ENCODE measurements around the gene THAP11.
"Not testable (repeated sequence)": the region's sequence is repeated elsewhere in the genome, so short reads cannot be mapped to it uniquely, and the experiment has no call there.

The THAP11 gene

DNA sequence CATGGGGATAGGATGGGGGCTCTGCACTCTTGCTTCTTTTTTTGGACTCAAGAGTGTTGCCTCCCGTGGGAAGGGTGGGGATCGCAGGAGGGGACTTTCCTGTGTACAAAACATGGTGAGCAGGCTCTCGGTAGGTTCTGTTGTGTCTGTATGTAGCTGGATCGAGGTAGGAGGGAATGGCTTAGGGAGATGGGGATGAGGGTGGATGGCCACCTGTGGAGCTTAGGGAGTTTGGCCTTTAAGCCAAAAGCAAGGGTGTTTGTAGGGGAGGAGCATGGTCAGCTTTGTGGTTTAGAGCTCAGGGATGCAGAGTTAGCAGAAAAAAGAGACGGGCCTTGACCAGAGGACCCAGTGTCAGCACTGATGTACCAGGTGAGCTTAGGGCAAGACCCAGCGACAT is 19.8 kb downstream of the THAP11 start:
- DNase-seq (ENCODE audit: low read depth) = no peak
- TF ChIP-seq, protein P1, sequence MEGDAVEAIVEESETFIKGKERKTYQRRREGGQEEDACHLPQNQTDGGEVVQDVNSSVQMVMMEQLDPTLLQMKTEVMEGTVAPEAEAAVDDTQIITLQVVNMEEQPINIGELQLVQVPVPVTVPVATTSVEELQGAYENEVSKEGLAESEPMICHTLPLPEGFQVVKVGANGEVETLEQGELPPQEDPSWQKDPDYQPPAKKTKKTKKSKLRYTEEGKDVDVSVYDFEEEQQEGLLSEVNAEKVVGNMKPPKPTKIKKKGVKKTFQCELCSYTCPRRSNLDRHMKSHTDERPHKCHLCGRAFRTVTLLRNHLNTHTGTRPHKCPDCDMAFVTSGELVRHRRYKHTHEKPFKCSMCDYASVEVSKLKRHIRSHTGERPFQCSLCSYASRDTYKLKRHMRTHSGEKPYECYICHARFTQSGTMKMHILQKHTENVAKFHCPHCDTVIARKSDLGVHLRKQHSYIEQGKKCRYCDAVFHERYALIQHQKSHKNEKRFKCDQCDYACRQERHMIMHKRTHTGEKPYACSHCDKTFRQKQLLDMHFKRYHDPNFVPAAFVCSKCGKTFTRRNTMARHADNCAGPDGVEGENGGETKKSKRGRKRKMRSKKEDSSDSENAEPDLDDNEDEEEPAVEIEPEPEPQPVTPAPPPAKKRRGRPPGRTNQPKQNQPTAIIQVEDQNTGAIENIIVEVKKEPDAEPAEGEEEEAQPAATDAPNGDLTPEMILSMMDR (IDR thresholded peaks at IDR 0.05; ENCODE audit: insufficient read depth, low read depth, low read length, missing control alignments) = no peak
- no peak overlapping the region for H3K4me3 ChIP-seq (ENCODE audit: low read length)

DNA sequence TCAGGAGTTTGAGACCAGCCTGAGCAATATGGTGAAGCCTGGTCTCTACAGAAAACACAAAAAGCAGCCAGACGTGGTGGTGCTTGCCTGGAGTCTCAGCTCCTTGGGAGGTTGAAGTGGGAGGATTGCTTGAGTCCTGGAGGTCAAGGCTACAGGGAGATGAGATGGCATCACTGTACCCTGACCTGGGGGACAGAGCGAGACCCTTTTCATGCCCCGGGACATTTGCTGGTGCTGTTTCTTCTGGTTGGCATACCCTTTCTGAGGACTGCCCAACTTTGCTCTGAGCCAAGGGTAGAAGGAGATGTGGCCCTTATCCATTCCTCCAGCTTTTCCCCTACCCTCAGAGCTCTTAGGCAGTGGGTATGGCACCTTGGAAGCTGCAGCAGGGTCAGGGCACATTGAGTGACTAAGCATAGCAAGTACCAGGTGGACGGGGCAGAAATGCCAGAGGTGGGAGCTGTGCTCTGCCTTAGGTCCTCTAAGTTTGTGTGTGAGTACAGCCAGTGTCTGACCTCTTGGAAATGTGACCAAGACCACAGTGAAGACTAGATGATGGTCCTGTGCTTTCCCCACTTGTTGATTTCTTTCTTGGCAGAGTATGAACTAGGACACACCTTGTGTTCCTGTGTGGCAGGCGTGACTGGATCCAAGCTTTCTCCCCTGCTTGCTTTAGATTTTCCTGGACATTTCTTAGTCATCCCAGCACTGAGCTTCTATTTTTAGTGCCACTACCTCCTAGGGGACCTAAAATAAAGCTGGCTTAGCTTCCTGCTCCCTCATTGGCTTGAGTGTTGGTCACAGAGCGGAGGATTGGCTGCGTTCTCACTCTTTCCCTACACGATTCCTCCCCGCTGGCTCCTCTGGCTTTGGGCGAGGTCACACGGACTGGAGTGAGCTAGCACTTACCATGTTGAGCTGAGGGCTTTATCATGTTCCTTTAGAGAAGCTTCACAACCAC is 20.8 kb downstream of the THAP11 start:
- no peak overlapping the region for H3K4me3 ChIP-seq (ENCODE audit: low read length)
- DNase-seq (ENCODE audit: low read depth) = peak; percentile 55
- TF ChIP-seq, protein P1 (IDR thresholded peaks at IDR 0.05; ENCODE audit: insufficient read depth, low read depth, low read length, missing control alignments) = no peak

DNA sequence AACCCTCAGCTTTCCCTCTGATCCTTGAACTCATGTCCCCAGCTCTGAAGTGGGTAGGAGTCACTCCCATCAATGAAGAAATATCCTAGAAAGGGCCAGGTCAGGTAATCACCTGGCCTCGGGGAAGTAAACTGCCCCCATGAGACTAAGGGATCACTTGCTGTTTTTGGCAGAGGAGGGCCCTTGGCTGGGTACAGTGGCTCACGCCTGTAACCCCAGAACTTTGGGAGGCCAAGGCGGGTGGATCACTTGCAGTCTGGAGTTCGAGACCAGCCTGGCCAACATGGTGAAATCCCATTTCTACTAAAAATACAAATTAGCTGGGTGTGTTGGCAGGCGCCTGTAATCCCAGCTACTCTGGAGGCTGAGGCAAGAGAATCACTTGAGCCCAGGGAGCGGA is 21.9 kb downstream of the THAP11 start:
- H3K4me3 ChIP-seq (ENCODE audit: low read length); DNase-seq (ENCODE audit: low read depth): not testable (repeated sequence)

DNA sequence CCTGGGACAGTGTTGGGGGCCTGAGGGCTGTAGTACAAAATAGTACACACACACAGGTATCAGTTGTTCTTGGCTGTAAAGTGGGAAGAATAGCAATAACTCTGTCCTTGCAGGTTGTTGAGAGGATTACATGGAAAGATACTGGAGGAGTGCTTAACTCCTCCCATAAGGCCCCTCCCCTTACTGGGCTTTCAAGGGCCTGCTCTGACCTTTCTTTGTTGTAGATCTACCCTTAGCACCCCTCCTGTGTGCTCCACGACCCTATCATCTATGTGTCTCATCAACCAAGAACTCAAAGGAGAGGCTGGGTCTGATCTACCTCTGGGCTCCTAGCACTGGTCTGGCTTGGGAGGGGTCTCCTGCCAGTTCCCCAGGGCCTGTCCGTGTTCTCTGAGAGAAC is 22.5 kb downstream of the THAP11 start:
- H3K4me3 ChIP-seq (ENCODE audit: low read length) = no peak overlapping the region
- no peak for DNase-seq (ENCODE audit: low read depth)
- TF ChIP-seq, protein P1 (IDR thresholded peaks at IDR 0.05; ENCODE audit: insufficient read depth, low read depth, low read length, missing control alignments) = no peak

DNA sequence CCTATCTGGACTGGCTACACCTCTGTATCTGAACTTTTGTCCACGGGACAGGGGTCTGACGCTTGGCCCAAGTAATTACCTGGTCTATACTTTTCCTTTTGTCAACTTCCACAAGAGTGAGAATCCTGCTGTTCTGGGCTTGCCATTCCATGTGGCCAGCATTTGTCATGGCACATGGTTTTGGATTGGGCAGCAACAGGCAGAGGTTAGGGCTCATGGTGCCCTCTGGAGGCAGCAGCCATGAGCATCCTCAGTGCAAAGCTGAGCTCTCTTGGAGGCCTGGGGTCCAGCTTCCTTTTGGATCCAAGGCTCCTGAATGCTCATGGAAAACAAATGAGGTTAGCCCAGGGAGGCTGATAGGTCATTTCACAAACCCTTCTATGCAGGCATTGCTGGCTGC is 23.2 kb downstream of the THAP11 start:
- peak; percentile 50 for DNase-seq (ENCODE audit: low read depth)
- H3K4me3 ChIP-seq (ENCODE audit: low read length) = no peak overlapping the region
- TF ChIP-seq, protein P1 (IDR thresholded peaks at IDR 0.05; ENCODE audit: insufficient read depth, low read depth, low read length, missing control alignments) = peak; percentile 43

DNA sequence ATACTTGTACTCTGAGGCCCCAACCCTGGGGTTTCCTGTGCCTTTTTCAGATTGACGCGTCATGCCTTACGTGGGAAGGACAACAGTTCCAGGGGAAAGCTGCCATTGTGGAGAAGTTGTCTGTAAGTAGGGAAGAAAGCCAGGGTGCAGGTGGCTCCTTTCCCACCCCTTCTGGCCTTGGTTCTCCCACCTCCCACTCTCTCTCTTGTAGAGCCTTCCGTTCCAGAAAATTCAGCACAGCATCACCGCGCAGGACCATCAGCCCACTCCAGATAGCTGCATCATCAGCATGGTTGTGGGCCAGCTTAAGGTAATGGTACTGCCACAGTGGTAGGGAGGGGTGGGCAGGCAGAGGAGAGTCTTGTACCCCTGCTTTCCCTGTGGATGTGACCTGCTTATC is 26.2 kb downstream of the THAP11 start:
- no peak for DNase-seq (ENCODE audit: low read depth)
- no peak overlapping the region for H3K4me3 ChIP-seq (ENCODE audit: low read length)
- TF ChIP-seq, protein P1 (IDR thresholded peaks at IDR 0.05; ENCODE audit: insufficient read depth, low read depth, low read length, missing control alignments) = no peak

DNA sequence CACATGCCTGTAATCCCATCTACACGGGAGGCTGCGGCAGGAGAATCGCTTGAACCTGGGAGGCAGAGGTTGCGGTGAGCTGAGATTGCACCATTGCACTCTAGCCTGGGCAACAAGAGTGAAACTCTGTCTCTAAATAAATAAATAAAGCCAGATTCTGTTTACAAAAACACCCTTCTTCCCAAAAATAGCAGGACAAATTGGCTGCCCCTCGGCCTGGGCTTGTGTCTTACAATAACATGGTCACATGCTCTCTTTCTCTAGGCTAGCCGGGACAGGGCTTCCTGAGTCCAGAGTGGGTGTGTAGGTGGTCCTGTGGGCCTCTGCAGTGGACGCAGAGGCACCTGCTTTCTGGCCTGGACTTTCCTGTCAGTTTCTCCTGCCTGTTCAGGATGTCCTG is 27.5 kb downstream of the THAP11 start:
- TF ChIP-seq, protein P1 (IDR thresholded peaks at IDR 0.05; ENCODE audit: insufficient read depth, low read depth, low read length, missing control alignments) = no peak
- DNase-seq (ENCODE audit: low read depth) = no peak
- H3K4me3 ChIP-seq (ENCODE audit: low read length) = no peak overlapping the region

All from epithelial cell of esophagus (primary cell).